IMR-90 (cell line): ENCODE results near the gene ZNF827. TPM values are rescaled to one million over a fixed set of nuclear protein-coding genes. Genes with fewer than 3 reads are reported as not detected.

Source experiments
- ATAC-seq: fragments of 200-7000 bp; cut with Tn5 transposase; 2 replicates; pipeline ENCODE4 v1.9.1; 2020; ENCODE audit warnings: low read depth, mild to moderate bottlenecking, moderate library complexity
- BruUV-seq: library from RNA; stranded (reverse); fragments of 400-500 nt; replicated peaks from 2 replicates; lab custom pipeline; 2021; lab: Mats Ljungman, UMichigan
- CTCF ChIA-PET: fragments of 300-600 bp; formaldehyde crosslinking; extraction: SDS; loops from one replicate; lab custom pipeline; 2021; ENCODE audit warnings: antibody characterized with exemption; lab: Yijun Ruan, JAX
- POLR2A ChIA-PET: fragments of 300-600 bp; sonication (Branson Sonifier 250); formaldehyde crosslinking; loops from one replicate; lab custom pipeline; 2022; ENCODE audit warnings: antibody characterized with exemption; ENCODE audit not compliant: unreplicated experiment; lab: Charles Lee
- DNase-seq: peaks from one replicate; pipeline ENCODE4 v3.0.0; 2013
- H2AFZ ChIP-seq: replicated peaks from 2 replicates; pipeline ENCODE3; 2013; ENCODE audit warnings: low read length, mild to moderate bottlenecking; ENCODE audit not compliant: poor library complexity
- H2AK5ac ChIP-seq: 2 replicates; pipeline ENCODE4 v1.6.1; 2013; ENCODE audit warnings: low read depth, low read length, inconsistent platforms
- H2AK9ac ChIP-seq: replicated peaks from 2 replicates; pipeline ENCODE3; 2013; ENCODE audit warnings: mild to moderate bottlenecking, low read depth, low read length, moderate library complexity; ENCODE audit not compliant: poor library complexity
- H2BK120ac ChIP-seq: 2 replicates; pipeline ENCODE4 v1.6.1; 2013; ENCODE audit warnings: low read depth, low read length, inconsistent platforms
- H2BK15ac ChIP-seq: 3 replicates; pipeline ENCODE4 v1.6.1; 2013; ENCODE audit warnings: low read depth, low read length, inconsistent platforms
- H2BK20ac ChIP-seq: 2 replicates; pipeline ENCODE4 v1.6.1; 2013; ENCODE audit warnings: low read depth, mild to moderate bottlenecking, inconsistent platforms, low read length, moderate library complexity
- H2BK5ac ChIP-seq: 2 replicates; pipeline ENCODE4 v1.6.1; 2013; ENCODE audit warnings: mild to moderate bottlenecking, low read depth, low read length, inconsistent platforms; ENCODE audit not compliant: poor library complexity, severe bottlenecking
- H3K14ac ChIP-seq: replicated peaks from 2 replicates; pipeline ENCODE4 v1.6.1; 2013; ENCODE audit warnings: low read depth, low read length, inconsistent platforms
- H3K18ac ChIP-seq: 2 replicates; pipeline ENCODE4 v1.6.1; 2013; ENCODE audit warnings: low read depth, low read length, control low read depth
- H3K23ac ChIP-seq: 2 replicates; pipeline ENCODE4 v1.6.1; 2013; ENCODE audit warnings: low read depth, low read length, inconsistent platforms
- H3K27ac ChIP-seq: 2 replicates; pipeline ENCODE4 v1.5.1; 2013; ENCODE audit warnings: mild to moderate bottlenecking, control low read depth, low read length; ENCODE audit not compliant: insufficient read depth
- H3K27me3 ChIP-seq: 2 replicates; pipeline ENCODE4 v1.6.1; 2013; ENCODE audit warnings: low read length; ENCODE audit not compliant: control insufficient read depth, insufficient read depth
- H3K36me3 ChIP-seq: 2 replicates; pipeline ENCODE4 v1.6.1; 2013; ENCODE audit warnings: low read length, mixed read lengths; ENCODE audit not compliant: control insufficient read depth, insufficient read depth
- H3K4ac ChIP-seq: 2 replicates; pipeline ENCODE4 v1.6.1; 2013; ENCODE audit warnings: low read depth, low read length, inconsistent platforms
- H3K4me1 ChIP-seq: 2 replicates; pipeline ENCODE4 v1.6.1; 2013; ENCODE audit warnings: low read length, mixed read lengths; ENCODE audit not compliant: control insufficient read depth, insufficient read depth
- H3K4me2 ChIP-seq: 2 replicates; pipeline ENCODE4 v1.6.1; 2013; ENCODE audit warnings: low read depth, mild to moderate bottlenecking, control low read depth, low read length, moderate library complexity
- H3K4me3 ChIP-seq: 2 replicates; pipeline ENCODE4 v1.5.1; 2013; ENCODE audit warnings: low read depth, mild to moderate bottlenecking, control low read depth, low read length, moderate library complexity; ENCODE audit not compliant: insufficient read depth
- H3K56ac ChIP-seq: 2 replicates; pipeline ENCODE4 v1.6.1; 2013; ENCODE audit warnings: low read length, inconsistent platforms; ENCODE audit not compliant: insufficient read depth; ENCODE audit errors: extremely low read depth
- H3K79me1 ChIP-seq, 2 experiments: 2 replicates each; pipeline ENCODE4 v1.6.1; 2013; ENCODE audit warnings: low read length in 2 of 2, inconsistent platforms in 1 of 2, low read depth in 1 of 2
- H3K9ac ChIP-seq: 2 replicates; pipeline ENCODE4 v1.6.1; 2013; ENCODE audit warnings: low read depth, low read length, control low read depth
- H3K9me1 ChIP-seq: 2 replicates; pipeline ENCODE4 v1.6.1; 2013; ENCODE audit warnings: low read length, inconsistent platforms; ENCODE audit not compliant: insufficient read depth
- H3K9me3 ChIP-seq: 2 replicates; pipeline ENCODE4 v1.6.1; 2013; ENCODE audit warnings: low read length; ENCODE audit not compliant: control insufficient read depth, insufficient read depth
- H4K20me1 ChIP-seq: 2 replicates; pipeline ENCODE4 v1.6.1; 2013; ENCODE audit warnings: low read length, inconsistent platforms; ENCODE audit not compliant: insufficient read depth
- H4K5ac ChIP-seq: 2 replicates; pipeline ENCODE4 v1.6.1; 2013; ENCODE audit warnings: mild to moderate bottlenecking, low read depth, low read length, control low read depth
- H4K8ac ChIP-seq, 2 experiments: 2 replicates each; pipeline ENCODE4 v1.6.1; 2013; ENCODE audit warnings: low read depth in 2 of 2, low read length in 2 of 2, control low read depth in 1 of 2, inconsistent platforms in 1 of 2
- H4K91ac ChIP-seq: 2 replicates; pipeline ENCODE4 v1.6.1; 2013; ENCODE audit warnings: low read depth, low read length, inconsistent platforms; ENCODE audit not compliant: insufficient read depth
- BHLHE40 ChIP-seq: fragments of 150-350 bp; IDR thresholded peaks from 2 replicates; pipeline ENCODE4 v1.6.1; 2016; ENCODE audit warnings: mild to moderate bottlenecking, low read depth, low read length
- CEBPB ChIP-seq: IDR thresholded peaks from 2 replicates; pipeline ENCODE4 v1.6.1; 2012; ENCODE audit warnings: low read depth, low read length, improper control_type of control experiment
- FOS ChIP-seq: fragments of 150-350 bp; IDR thresholded peaks from 2 replicates; pipeline ENCODE4 v1.6.1; 2016; ENCODE audit warnings: low read depth, low read length
- MAFK ChIP-seq: IDR thresholded peaks from 2 replicates; pipeline ENCODE4 v1.6.1; 2012; ENCODE audit warnings: low read depth, low read length, improper control_type of control experiment
- MAZ ChIP-seq: IDR thresholded peaks from 2 replicates; pipeline ENCODE4 v1.6.1; 2012; ENCODE audit warnings: low read depth, mild to moderate bottlenecking, low read length, improper control_type of control experiment, moderate library complexity, borderline replicate concordance
- NFE2L2 ChIP-seq: fragments of 150-350 bp; IDR thresholded peaks from 2 replicates; pipeline ENCODE4 v1.6.1; 2016; ENCODE audit warnings: low read depth, mild to moderate bottlenecking, low read length
- POLR2A ChIP-seq: IDR thresholded peaks from 2 replicates; pipeline ENCODE4 v1.6.1; 2012; ENCODE audit warnings: mild to moderate bottlenecking, low read depth, low read length
- RAD21 ChIP-seq: IDR thresholded peaks from 2 replicates; pipeline ENCODE4 v1.6.1; 2012; ENCODE audit warnings: low read length, improper control_type of control experiment
- RFX5 ChIP-seq: IDR thresholded peaks from 2 replicates; pipeline ENCODE4 v1.8.0; 2012; ENCODE audit warnings: low read depth, mild to moderate bottlenecking, low read length, moderate library complexity
- SMC3 ChIP-seq: fragments of 150-350 bp; IDR thresholded peaks from 2 replicates; pipeline ENCODE4 v1.6.1; 2016; ENCODE audit warnings: low read depth, mild to moderate bottlenecking, antibody characterized with exemption, low read length, moderate library complexity
- USF2 ChIP-seq: fragments of 150-350 bp; IDR thresholded peaks from 2 replicates; pipeline ENCODE4 v1.6.1; 2017; ENCODE audit warnings: mild to moderate bottlenecking, antibody characterized with exemption, low read length, low read depth
- WGBS, 2 experiments: methylation state at CpG; one replicate each; pipeline versions ENCODE4 v1.1.5 to v1.1.7; 2013; ENCODE audit warnings: missing lambda C conversion rate in 2 of 2; ENCODE audit not compliant: insufficient read length in 1 of 2; ENCODE audit errors: extremely low coverage in 2 of 2; 5-methylcytosine and 5-hydroxymethylcytosine counted together
- dilution Hi-C: fragments of 300-500 bp; cut with HindIII; formaldehyde crosslinking; loops from one replicate; pipeline ENCODE4 v1.14.3; 2018; ENCODE audit warnings: low sequenced_read_pairs; ENCODE audit not compliant: unreplicated experiment
- in situ Hi-C: fragments of 300-500 bp; cut with MboI; formaldehyde crosslinking; loops from 3 replicates; pipeline ENCODE4 v1.14.3; 2019; ENCODE audit warnings: low sequenced_read_pairs, inconsistent platforms, mixed read lengths
- intact Hi-C: fragments of 100-400 bp; cut with micrococcal nuclease; formaldehyde crosslinking; loops from 2 replicates; pipeline ENCODE4 v1.10.0; 2022
- polyA plus RNA-seq, 3 experiments: library from polyadenylated mRNA; depleted of rRNA; stranded (reverse); fragments of >200 nt; gene quantifications; 2 replicates each; pipeline ENCODE4 v1.2.3, GENCODE V29; 2012; ENCODE audit warnings: low replicate concordance in 1 of 3
- total RNA-seq: library from RNA; depleted of rRNA; stranded (reverse); fragments of >200 nt; gene quantifications from 2 replicates; pipeline ENCODE4 v1.2.3, GENCODE V29; 2012
- TF ChIP-seq, protein P1 (sequence below): fragments of 150-350 bp; IDR thresholded peaks from 2 replicates; pipeline ENCODE4 v1.6.1; 2016; ENCODE audit warnings: low read depth, mild to moderate bottlenecking, low read length, moderate library complexity, borderline replicate concordance

The ZNF827 gene
- total and polyA plus RNA-seq, 2 of the 4 experiments (the other 2 are of a cell fraction): 6.6 to 31.7 TPM

- ChIA-PET POLR2A (interaction anchor here (0.5 kb wide), 1 partner anchor 18 kb away, joined by 10 read pairs; no protein-coding TSS in a partner anchor), CTCF (no interaction called here)
- H2AK5ac ChIP-seq: peak overlapping the region; percentile 91
- H3K56ac ChIP-seq: peak overlapping the region; percentile 78
- H3K9me1 ChIP-seq: peaks cover 19% of the 10 kb centered on the region
- H3K4me2 ChIP-seq: peak overlapping the region; percentile 66
- dilution Hi-C loops: no loop called here
- H2BK120ac ChIP-seq: peak overlapping the region; percentile 78
- H4K8ac ChIP-seq: peak overlapping the region; percentile 76 to 90
- no peaks in the 10 kb centered on the region for H4K20me1 ChIP-seq
- peak overlapping the region; percentile 58 for H3K23ac ChIP-seq
- H2BK5ac ChIP-seq: peak overlapping the region; percentile 88
- peak overlapping the region; percentile 85; the same call in 2 of the 3 replicates for H2BK15ac ChIP-seq
- H3K4me1 ChIP-seq: peaks cover 28% of the 10 kb centered on the region
- H3K27me3 ChIP-seq: no peaks in the 10 kb centered on the region
- H3K9me3 ChIP-seq: no peaks in the 10 kb centered on the region
- peak overlapping the region; percentile 84 for H3K14ac ChIP-seq
- H2AK9ac ChIP-seq: peak overlapping the region; percentile 73
- 80% methylated on average over 1 of the region's 14 CpGs; no CpG with 5 or more reads in 1 of the 2 experiments for WGBS, 2 experiments
- intact Hi-C loops: loop anchor here (10.0 kb wide), 2 partner anchors 247 to 517 kb away; partner anchors contain the start of gene SMAD1
- peak overlapping the region; percentile 90 for H2AFZ ChIP-seq
- H4K91ac ChIP-seq: peak overlapping the region; percentile 75
- H3K4ac ChIP-seq: peak overlapping the region; percentile 91
- BruUV-seq: no TSS peak
- H3K79me1 ChIP-seq: peaks cover 0 to 6% of the 10 kb centered on the region in 2 experiments; a peak in 2 of 4 replicates
- in situ Hi-C loops: no loop called here
- H3K4me3 ChIP-seq: peak overlapping the region; percentile 42
- no peak for DNase-seq
- TF ChIP-seq, protein P1, sequence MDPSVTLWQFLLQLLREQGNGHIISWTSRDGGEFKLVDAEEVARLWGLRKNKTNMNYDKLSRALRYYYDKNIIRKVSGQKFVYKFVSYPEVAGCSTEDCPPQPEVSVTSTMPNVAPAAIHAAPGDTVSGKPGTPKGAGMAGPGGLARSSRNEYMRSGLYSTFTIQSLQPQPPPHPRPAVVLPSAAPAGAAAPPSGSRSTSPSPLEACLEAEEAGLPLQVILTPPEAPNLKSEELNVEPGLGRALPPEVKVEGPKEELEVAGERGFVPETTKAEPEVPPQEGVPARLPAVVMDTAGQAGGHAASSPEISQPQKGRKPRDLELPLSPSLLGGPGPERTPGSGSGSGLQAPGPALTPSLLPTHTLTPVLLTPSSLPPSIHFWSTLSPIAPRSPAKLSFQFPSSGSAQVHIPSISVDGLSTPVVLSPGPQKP: no peak
- no peak for TF ChIP-seq MAZ
- TF ChIP-seq FOS: no peak
- no peak for TF ChIP-seq BHLHE40
- no peak for TF ChIP-seq POLR2A
- no peak for TF ChIP-seq USF2
- TF ChIP-seq MAFK: no peak
- no peak for TF ChIP-seq CEBPB
- TF ChIP-seq NFE2L2: no peak
- no peak for TF ChIP-seq SMC3
- TF ChIP-seq RAD21: no peak
- no peak for TF ChIP-seq RFX5
- H2BK20ac ChIP-seq: peak overlapping the region; percentile 72
- no peak for ATAC-seq
- H4K5ac ChIP-seq: peak overlapping the region; percentile 91
- peak overlapping the region; percentile 80 for H3K27ac ChIP-seq
- H3K9ac ChIP-seq: peak overlapping the region; percentile 57
- no peaks in the 10 kb centered on the region for H3K36me3 ChIP-seq
- H3K18ac ChIP-seq: peak overlapping the region; percentile 87
Measured at GRCh38 chr4:145732001-145732815, 206.4 kb downstream of the ZNF827 start.
